K562 (cell line): ENCODE measurements around the gene RHOBTB3. TPM values are rescaled to one million over a fixed set of nuclear protein-coding genes. Genes with fewer than 3 reads are reported as not detected.
"Not testable (repeated sequence)": the region's sequence is repeated elsewhere in the genome, so short reads cannot be mapped to it uniquely, and the experiment has no call there.

Experiments
- ATAC-seq: fragments of 200-7000 bp; cut with Tn5 transposase; 3 replicates; pipeline ENCODE4 v1.9.1; 2020; ENCODE audit warnings: moderate library complexity
- BruUV-seq: library from RNA; stranded (reverse); fragments of 400-500 nt; replicated peaks from 2 replicates; lab custom pipeline; 2021; lab: Mats Ljungman, UMichigan
- CTCF ChIA-PET: fragments of 300-600 bp; formaldehyde crosslinking; extraction: SDS; loops from one replicate; lab custom pipeline; 2021; ENCODE audit warnings: low intra/inter-chr PET ratio; lab: Yijun Ruan, JAX
- POLR2A ChIA-PET: fragments of 300-600, 350-650 bp; sonication (Branson Sonifier 250); formaldehyde crosslinking; extraction: SDS; loops from one replicate; lab custom pipeline; 2021; ENCODE audit warnings: antibody characterized with exemption, inconsistent platforms; lab: Yijun Ruan, JAX
- DNase-seq, 4 experiments: peaks; one replicate each; pipeline versions ENCODE4 v3.0.0 to v3.0.0-alpha.2; 2011 to 2018; ENCODE audit warnings: low spot score in 3 of 4, mixed read lengths in 3 of 4; ENCODE audit errors: extremely low read depth in 1 of 4
- FAIRE-seq: peaks from 2 replicates; lab custom pipeline; 2011; peaks lifted over from hg19 to GRCh38; lab: Jason Lieb, UNC
- H2AFZ ChIP-seq: 2 replicates; pipeline ENCODE4 v1.6.0; 2011; ENCODE audit warnings: low read depth, low read length, control low read depth, inconsistent platforms
- H3K27ac ChIP-seq: fragments of 200-600 bp; 3 replicates; pipeline ENCODE4 v1.8.0; 2011; ENCODE audit warnings: low read depth, mild to moderate bottlenecking, control low read depth, inconsistent platforms, low read length, moderate library complexity, mixed read lengths; ENCODE audit errors: extremely low read depth
- H3K27me3 ChIP-seq, 2 experiments: fragments of 300-600 bp in 1 of 2; 2 replicates in 1 of 2; 3 replicates in 1 of 2; pipeline versions ENCODE4 v1.6.0 to v1.8.0; 2011; ENCODE audit warnings: inconsistent platforms in 2 of 2, low read length in 2 of 2, mild to moderate bottlenecking in 1 of 2, mixed read lengths in 1 of 2, moderate library complexity in 1 of 2; ENCODE audit not compliant: control insufficient read depth in 2 of 2, insufficient read depth in 2 of 2
- H3K36me3 ChIP-seq: fragments of 300-600 bp; 3 replicates; pipeline ENCODE4 v1.8.0; 2011; ENCODE audit warnings: mild to moderate bottlenecking, low read length, inconsistent platforms; ENCODE audit not compliant: control insufficient read depth, insufficient read depth
- H3K4me1 ChIP-seq, 2 experiments: fragments of 200-600 bp in 1 of 2; replicated peaks in 1 of 2; 2 replicates in 1 of 2; 3 replicates in 1 of 2; pipeline versions ENCODE4 v1.5.1 to v1.8.0; 2011; ENCODE audit warnings: inconsistent platforms in 2 of 2, low read length in 2 of 2, mild to moderate bottlenecking in 1 of 2, mixed read lengths in 1 of 2, moderate library complexity in 1 of 2; ENCODE audit not compliant: control insufficient read depth in 2 of 2, insufficient read depth in 2 of 2
- H3K4me2 ChIP-seq: 2 replicates; pipeline ENCODE4 v1.6.1; 2011; ENCODE audit warnings: low read length, control low read depth, inconsistent platforms, mixed read lengths; ENCODE audit not compliant: insufficient read depth
- H3K4me3 ChIP-seq: fragments of 200-600 bp; sonication (generic), shearing (Covaris generic); 2 replicates; pipeline ENCODE4 v1.5.1; 2016; ENCODE audit warnings: control low read depth, inconsistent platforms
- H3K79me2 ChIP-seq: fragments of 200-600 bp; 3 replicates; pipeline ENCODE4 v1.8.0; 2011; ENCODE audit warnings: low read length, inconsistent platforms; ENCODE audit not compliant: control insufficient read depth, insufficient read depth
- H3K9ac ChIP-seq, 2 experiments: 2 replicates each; pipeline versions ENCODE4 v1.6.0 to v1.6.1; 2011; ENCODE audit warnings: low read depth in 2 of 2, low read length in 2 of 2, control low read depth in 1 of 2, inconsistent platforms in 1 of 2, mild to moderate bottlenecking in 1 of 2, mixed read lengths in 1 of 2; ENCODE audit not compliant: insufficient read depth in 1 of 2
- H3K9me1 ChIP-seq: one replicate; pipeline ENCODE4 v1.6.0; 2011; ENCODE audit warnings: inconsistent platforms, mild to moderate bottlenecking, low read length, moderate library complexity; ENCODE audit not compliant: control insufficient read depth, insufficient read depth
- H3K9me3 ChIP-seq: replicated peaks from 2 replicates; pipeline ENCODE4 v1.5.1; 2011; ENCODE audit warnings: low read depth, low read length, inconsistent platforms; ENCODE audit not compliant: control insufficient read depth, insufficient read depth
- H4K20me1 ChIP-seq: replicated peaks from 2 replicates; pipeline ENCODE4 v1.6.1; 2011; ENCODE audit warnings: low read length, inconsistent platforms, mixed read lengths; ENCODE audit not compliant: control insufficient read depth, insufficient read depth
- CREB5 ChIP-seq: fragments of 250-450 bp; sonication (Bioruptor Pico); IDR thresholded peaks from 2 replicates; pipeline ENCODE4 v1.5.0; 2020; ENCODE audit warnings: mild to moderate bottlenecking
- E2F3 ChIP-seq: fragments of 250-450 bp; sonication (Bioruptor Pico); IDR thresholded peaks from 2 replicates; pipeline ENCODE4 v1.4.0; 2020; ENCODE audit warnings: mild to moderate bottlenecking
- FOXK1 ChIP-seq: sonication (generic); formaldehyde crosslinking; IDR thresholded peaks from 2 replicates; pipeline ENCODE4 v1.8.0; 2022; ENCODE audit warnings: missing genetic modification reagents, mild to moderate bottlenecking, borderline replicate concordance
- MEF2D ChIP-seq: conservative IDR thresholded peaks from 2 replicates; pipeline ENCODE4 v1.6.1; 2016; ENCODE audit warnings: low read depth, missing genetic modification characterization, missing compliant biosample characterization
- STAT5B ChIP-seq: fragments of 250-450 bp; sonication (Bioruptor Pico); IDR thresholded peaks from 2 replicates; pipeline ENCODE4 v1.8.0; 2021; ENCODE audit warnings: mild to moderate bottlenecking, inconsistent platforms
- TEAD2 ChIP-seq: fragments of 450-650 bp; IDR thresholded peaks from 2 replicates; pipeline ENCODE4 v1.6.1; 2016; ENCODE audit warnings: missing genetic modification characterization, control low read depth, missing compliant biosample characterization
- THAP7 ChIP-seq: fragments of 250-450 bp; sonication (Bioruptor Pico); IDR thresholded peaks from 2 replicates; pipeline ENCODE4 v1.5.0; 2021
- THRB ChIP-seq: fragments of 450-650 bp; formaldehyde crosslinking; conservative IDR thresholded peaks from 2 replicates; pipeline ENCODE4 v1.4.0; 2022; ENCODE audit warnings: mild to moderate bottlenecking, missing genetic modification characterization
- ZBTB8A ChIP-seq: fragments of 450-650 bp; IDR thresholded peaks from 2 replicates; pipeline ENCODE4 v1.6.1; 2018; ENCODE audit warnings: mild to moderate bottlenecking, moderate library complexity; ENCODE audit not compliant: partially characterized antibody
- ZNF699 ChIP-seq: fragments of 250-450 bp; sonication (Bioruptor Pico); IDR thresholded peaks from 2 replicates; pipeline ENCODE4 v1.8.0; 2021; ENCODE audit warnings: mild to moderate bottlenecking, moderate library complexity; ENCODE audit not compliant: insufficient replicate concordance
- WGBS: fragments of 100-300 bp; shearing (Covaris generic); methylation state at CpG from one replicate; pipeline ENCODE4 v1.1.6; 2016; ENCODE audit warnings: low coverage, mixed read lengths; ENCODE audit not compliant: insufficient coverage; ENCODE audit errors: missing lambda C conversion rate; 5-methylcytosine and 5-hydroxymethylcytosine counted together
- in situ Hi-C: fragments of 300-500 bp; cut with MboI; formaldehyde crosslinking; loops from 4 replicates; pipeline ENCODE4 v1.15.0; 2018; ENCODE audit warnings: inconsistent platforms, mixed read lengths
- intact Hi-C: fragments of 100-400 bp; cut with micrococcal nuclease; formaldehyde crosslinking; loops from 2 replicates; pipeline ENCODE4 v1.14.2; 2022
- polyA plus RNA-seq, 8 experiments: library from polyadenylated mRNA; depleted of rRNA in 4 of 8; stranded (reverse) in 5 of 8; unstranded in 3 of 8; fragments of >200 nt; fragmentation: Nextera tagmentation in 2 of 8; fragmentation: Illumina TruSeq in 1 of 8; extraction: Ambion mirVana in 2 of 8; extraction: Trizol in 1 of 8; gene quantifications; 2 replicates each; pipeline versions ENCODE4 v1.2.1 to v1.2.3, GENCODE V29; 2011 to 2014; ENCODE audit warnings: inconsistent platforms in 1 of 8, missing spikeins in 1 of 8
- total RNA-seq, 7 experiments: library from RNA; depleted of rRNA in 6 of 7; stranded (reverse); fragments of >200 nt in 6 of 7; fragmentation: Illumina TruSeq in 2 of 7; extraction: Trizol in 2 of 7; gene quantifications; 2 replicates each; pipeline versions ENCODE4 v1.2.1 to v1.2.3, GENCODE V29; 2011 to 2021; ENCODE audit warnings: low replicate concordance in 1 of 7
- TF ChIP-seq, protein P1 (sequence below): fragments of 250-450 bp; sonication (Bioruptor Pico); IDR thresholded peaks from 2 replicates; pipeline ENCODE4 v1.8.0; 2022; ENCODE audit warnings: moderate library complexity, mild to moderate bottlenecking, inconsistent platforms
- TF ChIP-seq, protein P2 (sequence below), 2 experiments: fragments of 250-450 bp in 1 of 2; fragments of 450-650 bp in 1 of 2; sonication (Bioruptor Pico) in 1 of 2; IDR thresholded peaks; 2 replicates each; pipeline versions ENCODE4 v1.6.1 to v1.8.0; 2016 to 2021; ENCODE audit warnings: mild to moderate bottlenecking in 2 of 2, moderate library complexity in 2 of 2, missing compliant biosample characterization in 1 of 2, missing genetic modification characterization in 1 of 2

The RHOBTB3 gene
- total and polyA plus RNA-seq, 9 of the 15 experiments (the other 6 are each of a cell fraction or from before 2014, with no cell fraction given): 39.7 to 143 (median 115) TPM

GRCh38 chr5:95707055-95707454 is 24.1 kb upstream of the RHOBTB3 start (continued):
- TF ChIP-seq FOXK1 (no peak), ZBTB8A (no peak)

DNA sequence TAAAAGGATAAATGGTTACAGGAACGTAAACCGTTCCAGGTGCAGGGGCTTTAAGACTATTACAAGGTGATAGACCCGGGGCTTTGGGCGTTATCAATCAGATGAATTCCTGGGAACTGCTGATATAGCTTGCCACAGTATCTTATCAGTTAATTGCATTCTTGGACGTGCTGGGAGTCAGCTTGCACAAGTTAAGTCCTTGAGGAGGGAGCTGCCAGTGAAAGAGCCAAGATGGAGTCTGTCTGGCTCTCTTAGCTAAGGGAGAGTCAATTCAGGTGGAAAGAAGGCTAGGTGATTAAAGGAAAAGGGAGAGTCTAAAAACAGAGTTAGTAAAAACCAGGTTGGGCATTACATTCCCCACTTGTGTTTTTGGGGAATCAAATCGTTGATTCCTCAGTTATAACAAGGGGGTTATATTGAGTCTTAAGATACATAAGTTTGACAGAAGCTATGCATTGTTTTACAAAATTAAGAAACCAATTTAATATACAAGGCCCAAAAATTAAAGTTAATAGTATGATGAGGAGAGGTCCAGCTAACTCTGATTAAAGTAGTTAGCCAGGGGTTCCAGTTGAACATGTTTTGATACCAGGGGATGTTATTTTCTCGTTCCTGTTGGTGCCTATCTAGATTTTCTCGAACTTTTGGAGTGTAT is 23.5 kb upstream of the RHOBTB3 start:
- H3K4me1 ChIP-seq: peaks cover 13 to 33% of the 10 kb centered on the region in 2 experiments
- H3K9me3 ChIP-seq, intact Hi-C loops, CTCF ChIA-PET, H3K36me3 ChIP-seq, H3K27me3 ChIP-seq, H3K9me1 ChIP-seq, H3K4me2 ChIP-seq, H4K20me1 ChIP-seq, DNase-seq, FAIRE-seq, H3K4me3 ChIP-seq, ATAC-seq, BruUV-seq, H3K27ac ChIP-seq, in situ Hi-C loops: not testable (repeated sequence)
- peak overlapping the region in 1 of 2 experiments; percentile 33; a peak in 2 of 4 replicates for H3K9ac ChIP-seq
- POLR2A ChIA-PET: interaction anchor here (0.6 to 1.5 kb wide), 3 partner anchors 13 to 107 kb away, joined by 3 to 4 read pairs (median 3); partner anchors contain the start of gene RFESD
- 10% methylated on average over 8 of the region's 8 CpGs for WGBS
- H3K79me2 ChIP-seq: peaks cover 12% of the 10 kb centered on the region; the same call in 1 of the 3 replicates
- peak overlapping the region; percentile 67 for H2AFZ ChIP-seq
- TF ChIP-seq THRB (CRISPR knock-in tag) (peak; percentile 90), ZNF699 (CRISPR knock-in tag) (peak; percentile 81), CREB5 (CRISPR knock-in tag) (peak; percentile 84), E2F3 (CRISPR knock-in tag) (peak; percentile 94), THAP7 (CRISPR knock-in tag) (peak; percentile 57; the same call in 1 of the 2 replicates), TEAD2 (tag) (peak; percentile 96), MEF2D (tag) (peak; percentile 96), STAT5B (CRISPR knock-in tag) (peak; percentile 86)
- TF ChIP-seq, protein P1, sequence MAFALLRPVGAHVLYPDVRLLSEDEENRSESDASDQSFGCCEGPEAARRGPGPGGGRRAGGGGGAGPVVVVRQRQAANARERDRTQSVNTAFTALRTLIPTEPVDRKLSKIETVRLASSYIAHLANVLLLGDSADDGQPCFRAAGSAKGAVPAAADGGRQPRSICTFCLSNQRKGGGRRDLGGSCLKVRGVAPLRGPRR (CRISPR knock-in tag): peak; percentile 95
- TF ChIP-seq, protein P2, sequence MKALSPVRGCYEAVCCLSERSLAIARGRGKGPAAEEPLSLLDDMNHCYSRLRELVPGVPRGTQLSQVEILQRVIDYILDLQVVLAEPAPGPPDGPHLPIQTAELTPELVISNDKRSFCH (CRISPR knock-in tag; IDR thresholded peaks at IDR 0.05): peak; percentile 90
- TF ChIP-seq, protein P2 (tag; IDR thresholded peaks at IDR 0.05): peak; percentile 99
